ENCODE data around the gene FMNL3. TPM values are rescaled to one million over a fixed set of nuclear protein-coding genes. Genes with fewer than 3 reads are reported as not detected.
"Not testable (repeated sequence)": the region's sequence is repeated elsewhere in the genome, so short reads cannot be mapped to it uniquely, and the experiment has no call there.

The FMNL3 gene
- total RNA-seq, 1 experiment from 2014 or later, result 39.2 TPM

- Histone ChIP-seq H3K4me3 (no peak overlapping the region), H3K9me3 (replicated peaks) (no peaks in the 10 kb centered on the region), H3K27me3 (no peaks in the 10 kb centered on the region), H3K36me3 (no peaks in the 10 kb centered on the region), H3K27ac (no peak overlapping the region), H3K4me1 (peaks cover 7% of the 10 kb centered on the region)
- DNase-seq, result no peak
Measured at GRCh38 chr12:49609059-49609874, 97.9 kb downstream of the FMNL3 start.

DNA sequence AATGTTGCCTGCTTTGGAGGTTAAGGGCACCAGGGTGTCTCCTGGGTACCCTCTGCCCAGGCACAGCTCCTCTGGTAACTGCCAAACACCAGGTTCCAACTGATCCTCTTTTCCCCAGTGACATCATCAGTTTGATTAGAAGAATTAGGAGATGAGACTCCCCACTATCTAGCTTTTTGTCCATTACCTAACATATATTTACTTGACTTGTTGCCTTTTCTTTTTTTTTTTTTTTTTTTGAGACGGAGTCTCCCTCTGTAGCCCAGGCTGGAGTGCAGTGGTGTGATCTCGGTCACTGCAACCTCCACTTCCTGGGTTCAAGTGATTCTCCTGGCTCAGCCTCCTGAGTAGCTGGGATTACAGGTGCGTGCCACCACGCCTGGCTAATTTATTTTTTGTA lies 101.7 kb downstream of the FMNL3 start, which contains the start of gene FAM186B:
Gene FAM186B, minus strand, starts transcription at position 101 of the 400 bp plus-strand sequence. CDS start 162 bp downstream, outside the sequence.
- H3K27ac ChIP-seq; H3K4me1 ChIP-seq; H3K4me3 ChIP-seq; H3K27me3 ChIP-seq; DNase-seq; H3K36me3 ChIP-seq; H3K9me3 ChIP-seq (replicated peaks): not testable (repeated sequence)

GRCh38 chr12:49604856-49605255 lies 102.3 kb downstream of the FMNL3 start:
- no peaks in the 10 kb centered on the region for H3K9me3 ChIP-seq (replicated peaks)
- no peaks in the 10 kb centered on the region for H3K27me3 ChIP-seq
- H3K36me3 ChIP-seq, result no peaks in the 10 kb centered on the region
- H3K27ac ChIP-seq, result no peak overlapping the region
- no peak overlapping the region for H3K4me3 ChIP-seq
- peaks cover 7% of the 10 kb centered on the region for H3K4me1 ChIP-seq
- peak; percentile 37 to 61 for DNase-seq

DNA sequence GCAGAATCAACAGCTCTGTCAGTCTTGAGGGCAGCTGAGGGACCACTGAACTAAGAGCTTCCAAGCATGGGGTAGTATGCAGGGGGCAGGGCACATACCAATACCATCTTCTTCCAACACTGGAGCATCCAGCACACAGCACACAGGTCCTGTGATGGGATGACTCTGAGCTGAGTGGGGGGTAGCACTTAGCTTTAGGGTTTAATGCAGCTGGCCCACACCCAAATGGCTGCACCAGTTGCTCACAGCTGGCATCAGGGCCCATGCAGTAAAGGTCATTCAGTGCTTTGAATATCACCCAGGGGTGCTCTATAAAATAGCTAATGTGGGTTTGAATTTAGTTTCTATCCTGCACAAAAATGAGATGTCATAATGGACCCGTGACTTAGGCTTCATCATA lies 103.5 kb downstream of the FMNL3 start:
- no peak for DNase-seq
- no peaks in the 10 kb centered on the region for H3K27me3 ChIP-seq
- H3K9me3 ChIP-seq (replicated peaks), result no peaks in the 10 kb centered on the region
- H3K4me1 ChIP-seq, result peaks cover 7% of the 10 kb centered on the region
- no peak overlapping the region for H3K27ac ChIP-seq
- no peak overlapping the region for H3K4me3 ChIP-seq
- H3K36me3 ChIP-seq, result no peaks in the 10 kb centered on the region

DNA sequence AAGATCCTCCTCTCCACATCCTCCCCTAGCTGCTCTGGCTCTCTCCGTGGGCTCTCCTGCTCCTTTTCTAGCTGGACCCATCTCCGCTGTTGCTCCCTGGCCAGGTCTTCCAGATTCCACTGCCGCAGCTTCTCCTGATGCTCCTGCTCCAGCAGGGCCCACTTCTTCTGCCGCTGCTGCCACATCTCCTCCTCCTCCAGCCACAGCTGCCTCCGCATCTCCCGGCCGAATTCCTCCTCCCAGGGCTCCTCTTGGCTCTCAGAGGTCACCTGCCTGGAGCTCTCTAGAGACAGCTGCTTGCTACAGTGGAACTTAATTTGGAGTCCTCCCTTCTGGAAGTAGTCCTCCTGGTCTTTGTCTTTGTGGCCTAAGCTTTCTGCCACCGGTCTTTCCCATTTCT lies 107.2 kb downstream of the FMNL3 start:
- no peaks in the 10 kb centered on the region for H3K27me3 ChIP-seq

DNA sequence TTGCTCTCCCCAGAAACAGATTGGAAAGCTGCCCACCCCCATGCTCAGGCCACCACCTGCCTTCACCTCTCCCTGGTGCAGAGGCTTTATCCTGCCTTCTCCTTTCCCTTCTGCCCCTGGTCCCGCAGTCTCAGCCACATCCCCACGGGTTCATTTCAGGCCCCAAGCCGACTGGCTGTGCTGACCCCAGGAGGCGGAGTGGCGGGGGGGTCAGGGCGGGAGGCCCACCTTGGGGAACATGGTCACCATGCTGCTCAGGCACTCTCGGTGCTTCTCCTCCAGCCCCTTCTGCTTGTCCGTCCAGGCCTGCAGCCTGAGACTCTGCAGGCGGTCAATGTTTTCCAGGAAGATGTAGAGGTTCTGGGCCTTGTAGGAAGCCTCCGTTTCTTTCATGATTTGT lies 108.7 kb downstream of the FMNL3 start:
- peaks cover 3% of the 10 kb centered on the region; the same call in 1 of the 2 replicates for H3K9me3 ChIP-seq (replicated peaks)
- no peak overlapping the region for H3K4me3 ChIP-seq
- no peaks in the 10 kb centered on the region for H3K27me3 ChIP-seq
- no peak overlapping the region for H3K27ac ChIP-seq
- no peaks in the 10 kb centered on the region for H3K4me1 ChIP-seq
- no peak for DNase-seq
- 0 out of 2 replicates have a peak, but pooled peaks cover 2% of the 10 kb centered on the region for H3K36me3 ChIP-seq

More for the DNA sequence above, 107.2 kb downstream of the FMNL3 start:
- no peak overlapping the region for H3K4me3 ChIP-seq
- no peaks in the 10 kb centered on the region for H3K36me3 ChIP-seq
- DNase-seq, result no peak
- peaks cover 3% of the 10 kb centered on the region; the same call in 1 of the 2 replicates for H3K9me3 ChIP-seq (replicated peaks)
- H3K27ac ChIP-seq, result no peak overlapping the region
- H3K4me1 ChIP-seq, result peaks cover 4% of the 10 kb centered on the region

DNA sequence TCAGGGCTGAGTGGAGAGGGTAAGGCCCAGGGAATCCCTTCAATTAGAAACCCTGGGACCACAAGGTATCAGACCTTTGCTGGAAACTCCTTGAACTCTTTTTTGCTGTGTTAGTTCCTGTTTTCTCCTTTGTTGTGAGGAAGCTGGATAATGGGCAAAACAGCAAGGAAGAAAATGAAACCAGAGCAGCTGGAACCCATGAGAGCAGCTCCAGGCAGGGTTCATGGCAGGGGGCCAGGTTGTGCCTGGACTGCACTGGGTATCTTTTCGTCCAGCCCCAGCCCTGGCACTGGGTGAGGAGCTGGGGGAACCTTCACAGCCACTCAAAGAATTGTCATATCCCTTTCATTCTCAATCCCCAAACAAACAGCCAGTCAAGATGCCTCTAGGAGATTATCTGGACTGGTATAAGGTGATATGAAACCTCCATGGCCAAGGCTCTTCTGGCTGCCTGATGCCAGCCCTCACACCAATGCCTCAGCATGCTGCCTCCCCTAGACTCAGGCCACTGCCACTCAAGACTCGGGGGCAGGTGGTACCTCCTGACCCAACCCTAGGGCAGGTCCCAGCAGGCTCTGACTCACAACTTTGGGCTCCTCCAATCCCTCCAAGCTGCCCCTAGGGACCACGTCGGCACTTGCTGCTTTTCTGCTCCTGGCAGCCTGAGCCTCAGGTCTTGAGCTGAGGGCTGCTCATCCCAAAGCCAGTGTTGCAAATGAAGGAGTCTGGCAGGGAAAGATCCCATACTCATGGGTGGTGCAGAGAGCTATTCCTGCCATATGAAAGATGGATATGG lies 118.3 kb downstream of the FMNL3 start:
- no peaks in the 10 kb centered on the region for H3K27me3 ChIP-seq
- H3K9me3 ChIP-seq (replicated peaks), result no peaks in the 10 kb centered on the region
- no peak overlapping the region for H3K27ac ChIP-seq
- peaks cover 7% of the 10 kb centered on the region for H3K4me1 ChIP-seq
- peaks cover 7% of the 10 kb centered on the region; the same call in 1 of the 2 replicates for H3K36me3 ChIP-seq
- peak; percentile 48 to 63 for DNase-seq
- H3K4me3 ChIP-seq, result no peak overlapping the region

GRCh38 chr12:49588281-49588680 lies 118.9 kb downstream of the FMNL3 start:
- H3K27ac ChIP-seq, result no peak overlapping the region
- H3K36me3 ChIP-seq, result peaks cover 7% of the 10 kb centered on the region; the same call in 1 of the 2 replicates
- no peaks in the 10 kb centered on the region for H3K9me3 ChIP-seq (replicated peaks)
- H3K27me3 ChIP-seq, result no peaks in the 10 kb centered on the region
- H3K4me1 ChIP-seq, result peaks cover 7% of the 10 kb centered on the region
- no peak overlapping the region for H3K4me3 ChIP-seq
- no peak for DNase-seq

- DNase-seq, result no peak
- peaks cover 7% of the 10 kb centered on the region; the same call in 1 of the 2 replicates for H3K36me3 ChIP-seq
- H3K27ac ChIP-seq, result no peak overlapping the region
- H3K4me3 ChIP-seq, result no peak overlapping the region
- no peaks in the 10 kb centered on the region for H3K9me3 ChIP-seq (replicated peaks)
- H3K27me3 ChIP-seq, result no peaks in the 10 kb centered on the region
- peaks cover 7% of the 10 kb centered on the region for H3K4me1 ChIP-seq
Measured at GRCh38 chr12:49587174-49587908, 119.9 kb downstream of the FMNL3 start.

Other genes starting within 250 kb of the FMNL3 start
- 0.03 and 0.12 TPM in 2 replicates for gene KCNH3, start 168.4 kb downstream of the FMNL3 start, total RNA-seq (2014; rRNA removed; shearing (Covaris generic))
- 55.9 and 57.0 TPM in 2 replicates for gene MCRS1, start 139.3 kb downstream of the FMNL3 start, total RNA-seq (2014; rRNA removed; shearing (Covaris generic))
- 0.10 and 0.18 TPM in 2 replicates for gene FAM186B, start 101.8 kb downstream of the FMNL3 start, total RNA-seq (2014; rRNA removed; shearing (Covaris generic))
- 4.4 and 4.9 TPM in 2 replicates for gene PRPF40B, start 83.8 kb downstream of the FMNL3 start, total RNA-seq (2014; rRNA removed; shearing (Covaris generic))
- 400 TPM in 2 replicates for gene TMBIM6, start 34.2 kb upstream of the FMNL3 start, total RNA-seq (2014; rRNA removed; shearing (Covaris generic))
- gene NCKAP5L, start 121.0 kb upstream of the FMNL3 start, total RNA-seq (2014; rRNA removed; shearing (Covaris generic)), result 80.1 and 80.7 TPM in 2 replicates
- 4.7 and 5.3 TPM in 2 replicates for gene BCDIN3D, start 135.7 kb upstream of the FMNL3 start, total RNA-seq (2014; rRNA removed; shearing (Covaris generic))
- gene FAIM2, start 196.5 kb upstream of the FMNL3 start, total RNA-seq (2014; rRNA removed; shearing (Covaris generic)), result 0.58 and 0.67 TPM in 2 replicates
- gene AQP2, start 243.3 kb upstream of the FMNL3 start, total RNA-seq (2014; rRNA removed; shearing (Covaris generic)), result not detected in 2 replicates

Data from SJCRH30 (cell line).